K562 (cell line): ENCODE results near the gene CFAP251. TPM values are rescaled to one million over a fixed set of nuclear protein-coding genes. Genes with fewer than 3 reads are reported as not detected.
A peak's percentile ranks its signal among the peaks of the same experiment; 100 is the strongest.

Experiments
- ARNT ChIP-seq, 2 experiments: fragments of 450-650 bp; IDR thresholded peaks; 2 replicates each; pipeline ENCODE4 v1.6.1; 2016; ENCODE audit warnings: mild to moderate bottlenecking in 1 of 2
- ATF6 ChIP-seq: sonication (generic); formaldehyde crosslinking; IDR thresholded peaks from 2 replicates; pipeline ENCODE4 v1.4.0; 2020; ENCODE audit warnings: mild to moderate bottlenecking, missing genetic modification reagents
- C11orf30 ChIP-seq: fragments of 450-650 bp; IDR thresholded peaks from 2 replicates; pipeline ENCODE4 v1.6.1; 2016; ENCODE audit warnings: low read depth, mild to moderate bottlenecking
- FOXJ2 ChIP-seq: fragments of 200-800 bp; sonication (Bioruptor generic); IDR thresholded peaks from 2 replicates; pipeline ENCODE4 v1.6.1; 2016; ENCODE audit warnings: missing genetic modification characterization, missing compliant biosample characterization
- FUS ChIP-seq: fragments of 200-400 bp; formaldehyde crosslinking; optimal IDR thresholded peaks from 2 replicates; pipeline ENCODE3; 2017; ENCODE audit warnings: low read depth, low read length
- HMG20A ChIP-seq: fragments of 450-650 bp; formaldehyde crosslinking; conservative IDR thresholded peaks from 2 replicates; pipeline ENCODE4 v1.4.0; 2020; ENCODE audit warnings: mild to moderate bottlenecking, mixed read lengths
- MLLT1 ChIP-seq, 2 experiments: fragments of 450-650 bp; IDR thresholded peaks; 2 replicates each; pipeline ENCODE4 v1.6.1; 2016
- SMAD2 ChIP-seq: fragments of 150-350 bp; IDR thresholded peaks from 2 replicates; pipeline ENCODE4 v1.6.1; 2014; ENCODE audit warnings: low read depth, mild to moderate bottlenecking, low read length
- SMAD4 ChIP-seq: fragments of 250-450 bp; sonication (Bioruptor Pico); conservative IDR thresholded peaks from 2 replicates; pipeline ENCODE4 v1.8.0; 2021; ENCODE audit warnings: inconsistent platforms, mild to moderate bottlenecking, moderate library complexity
- STAT5A ChIP-seq: IDR thresholded peaks from 2 replicates; pipeline ENCODE4 v1.6.1; 2012; ENCODE audit warnings: low read length, inconsistent platforms, borderline replicate concordance
- TCF7L2 ChIP-seq: fragments of 150-350 bp; IDR thresholded peaks from 2 replicates; pipeline ENCODE4 v1.6.1; 2016; ENCODE audit warnings: low read depth, mild to moderate bottlenecking, low read length, moderate library complexity
- YBX1 ChIP-seq: fragments of 450-650 bp; IDR thresholded peaks from 2 replicates; pipeline ENCODE4 v1.7.1; 2016; ENCODE audit warnings: mild to moderate bottlenecking
- ZBED1 ChIP-seq: IDR thresholded peaks from 2 replicates; pipeline ENCODE4 v1.6.1; 2014
- ZNF280A ChIP-seq: fragments of 450-650 bp; IDR thresholded peaks from 2 replicates; pipeline ENCODE4 v1.6.1; 2018; ENCODE audit warnings: mild to moderate bottlenecking, low read depth; ENCODE audit not compliant: partially characterized antibody
- ZNF408 ChIP-seq: fragments of 250-450 bp; sonication (Bioruptor Pico); IDR thresholded peaks from 2 replicates; pipeline ENCODE4 v1.4.0; 2020; ENCODE audit warnings: low read depth, mild to moderate bottlenecking, moderate library complexity
- ZNF507 ChIP-seq: conservative IDR thresholded peaks from 2 replicates; pipeline ENCODE4 v1.6.1; 2017; ENCODE audit warnings: missing genetic modification characterization, missing compliant biosample characterization
- ZNF707 ChIP-seq: fragments of 250-450 bp; sonication (Bioruptor Pico); conservative IDR thresholded peaks from 2 replicates; pipeline ENCODE4 v1.8.0; 2022; ENCODE audit warnings: inconsistent platforms, mild to moderate bottlenecking, moderate library complexity
- ZNF717 ChIP-seq: fragments of 250-450 bp; sonication (Bioruptor Pico); IDR thresholded peaks from 2 replicates; pipeline ENCODE4 v1.5.0; 2021
- polyA plus RNA-seq, 8 experiments: library from polyadenylated mRNA; depleted of rRNA in 4 of 8; stranded (reverse) in 5 of 8; unstranded in 3 of 8; fragments of >200 nt; fragmentation: Nextera tagmentation in 2 of 8; fragmentation: Illumina TruSeq in 1 of 8; extraction: Ambion mirVana in 2 of 8; extraction: Trizol in 1 of 8; gene quantifications; 2 replicates each; pipeline versions ENCODE4 v1.2.1 to v1.2.3, GENCODE V29; 2011 to 2014; ENCODE audit warnings: inconsistent platforms in 1 of 8, missing spikeins in 1 of 8
- total RNA-seq, 7 experiments: library from RNA; depleted of rRNA in 6 of 7; stranded (reverse); fragments of >200 nt in 6 of 7; fragmentation: Illumina TruSeq in 2 of 7; extraction: Trizol in 2 of 7; gene quantifications; 2 replicates each; pipeline versions ENCODE4 v1.2.1 to v1.2.3, GENCODE V29; 2011 to 2021; ENCODE audit warnings: low replicate concordance in 1 of 7
- TF ChIP-seq, protein P1 (sequence below), 2 experiments: IDR thresholded peaks; 2 replicates each; pipeline ENCODE4 v1.6.1; 2012; ENCODE audit warnings: improper control_type of control experiment in 2 of 2, low read depth in 2 of 2, low read length in 2 of 2, borderline replicate concordance in 1 of 2
- TF ChIP-seq, protein P2 (sequence below): fragments of 250-450 bp; sonication (Bioruptor Pico); IDR thresholded peaks from 2 replicates; pipeline ENCODE4 v1.4.0; 2020; ENCODE audit warnings: mild to moderate bottlenecking, moderate library complexity

Gene CFAP251
- total and polyA plus RNA-seq, 9 of the 15 experiments (the other 6 are each of a cell fraction or from before 2014, with no cell fraction given), result 16.6 to 31.0 (median 19.1) TPM

DNA sequence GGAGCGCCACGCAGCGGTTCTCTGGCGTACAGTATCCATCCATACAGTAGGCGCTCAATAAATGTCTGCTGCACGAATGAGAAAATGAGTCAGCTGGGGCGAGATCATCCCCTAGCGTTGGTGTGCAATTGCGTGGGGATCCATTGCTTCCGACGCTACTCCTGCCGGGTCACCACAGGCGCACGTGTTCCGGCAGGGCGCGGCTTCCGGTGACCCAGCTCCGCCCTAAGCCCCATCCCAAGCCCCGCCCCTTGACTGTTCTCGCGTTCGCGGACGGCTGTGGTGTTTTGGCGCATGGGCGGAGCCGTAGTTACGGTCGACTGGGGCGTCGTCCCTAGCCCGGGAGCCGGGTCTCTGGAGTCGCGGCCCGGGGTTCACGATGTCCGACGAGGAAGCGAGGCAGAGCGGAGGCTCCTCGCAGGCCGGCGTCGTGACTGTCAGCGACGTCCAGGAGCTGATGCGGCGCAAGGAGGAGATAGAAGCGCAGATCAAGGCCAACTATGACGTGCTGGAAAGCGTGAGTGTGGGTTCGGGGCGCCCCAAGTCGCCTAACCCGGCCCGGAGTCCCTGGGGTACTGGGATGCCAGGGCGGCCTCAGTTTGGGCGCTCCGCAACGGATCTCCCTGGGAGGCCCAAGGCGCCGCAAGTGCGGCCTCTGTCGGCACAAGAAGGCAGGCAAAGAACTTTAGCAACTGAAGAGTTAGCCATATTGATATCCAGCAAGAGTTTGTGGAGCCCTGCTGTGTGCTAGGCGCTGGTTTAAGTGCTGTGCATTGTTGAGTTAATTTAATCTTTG, 29.7 kb upstream of the CFAP251 start, which contains the start of gene PSMD9 (continued):
- no peak for TF ChIP-seq TCF7L2
- TF ChIP-seq, protein P1, sequence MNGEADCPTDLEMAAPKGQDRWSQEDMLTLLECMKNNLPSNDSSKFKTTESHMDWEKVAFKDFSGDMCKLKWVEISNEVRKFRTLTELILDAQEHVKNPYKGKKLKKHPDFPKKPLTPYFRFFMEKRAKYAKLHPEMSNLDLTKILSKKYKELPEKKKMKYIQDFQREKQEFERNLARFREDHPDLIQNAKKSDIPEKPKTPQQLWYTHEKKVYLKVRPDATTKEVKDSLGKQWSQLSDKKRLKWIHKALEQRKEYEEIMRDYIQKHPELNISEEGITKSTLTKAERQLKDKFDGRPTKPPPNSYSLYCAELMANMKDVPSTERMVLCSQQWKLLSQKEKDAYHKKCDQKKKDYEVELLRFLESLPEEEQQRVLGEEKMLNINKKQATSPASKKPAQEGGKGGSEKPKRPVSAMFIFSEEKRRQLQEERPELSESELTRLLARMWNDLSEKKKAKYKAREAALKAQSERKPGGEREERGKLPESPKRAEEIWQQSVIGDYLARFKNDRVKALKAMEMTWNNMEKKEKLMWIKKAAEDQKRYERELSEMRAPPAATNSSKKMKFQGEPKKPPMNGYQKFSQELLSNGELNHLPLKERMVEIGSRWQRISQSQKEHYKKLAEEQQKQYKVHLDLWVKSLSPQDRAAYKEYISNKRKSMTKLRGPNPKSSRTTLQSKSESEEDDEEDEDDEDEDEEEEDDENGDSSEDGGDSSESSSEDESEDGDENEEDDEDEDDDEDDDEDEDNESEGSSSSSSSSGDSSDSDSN (IDR thresholded peaks at IDR 0.05; ENCODE audit: borderline replicate concordance in 1 of 2, low read depth in 2 of 2, low read length in 2 of 2), result peak; percentile 72 to 75; a peak in 3 of 4 replicates
- TF ChIP-seq ATF6, result no peak
- no peak for TF ChIP-seq ZNF280A
- TF ChIP-seq ZNF507 (tag), result no peak
- no peak for TF ChIP-seq ZNF408 (CRISPR knock-in tag)
- TF ChIP-seq ARNT (IDR thresholded peaks at IDR 0.05), result peak in 1 of 2 experiments; percentile 93; a peak in 2 of 4 replicates
- TF ChIP-seq ZNF707, result no peak
- TF ChIP-seq MLLT1 (IDR thresholded peaks at IDR 0.05), result peak; percentile 38 to 54; a peak in 2 of 4 replicates
- no peak; the same call in 1 of the 2 replicates for TF ChIP-seq STAT5A
- TF ChIP-seq, protein P2, sequence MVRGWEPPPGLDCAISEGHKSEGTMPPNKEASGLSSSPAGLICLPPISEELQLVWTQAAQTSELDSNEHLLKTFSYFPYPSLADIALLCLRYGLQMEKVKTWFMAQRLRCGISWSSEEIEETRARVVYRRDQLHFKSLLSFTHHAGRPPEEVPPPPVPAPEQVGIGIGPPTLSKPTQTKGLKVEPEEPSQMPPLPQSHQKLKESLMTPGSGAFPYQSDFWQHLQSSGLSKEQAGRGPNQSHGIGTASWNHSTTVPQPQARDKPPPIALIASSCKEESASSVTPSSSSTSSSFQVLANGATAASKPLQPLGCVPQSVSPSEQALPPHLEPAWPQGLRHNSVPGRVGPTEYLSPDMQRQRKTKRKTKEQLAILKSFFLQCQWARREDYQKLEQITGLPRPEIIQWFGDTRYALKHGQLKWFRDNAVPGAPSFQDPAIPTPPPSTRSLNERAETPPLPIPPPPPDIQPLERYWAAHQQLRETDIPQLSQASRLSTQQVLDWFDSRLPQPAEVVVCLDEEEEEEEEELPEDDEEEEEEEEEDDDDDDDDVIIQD (CRISPR knock-in tag), result no peak
- no peak for TF ChIP-seq YBX1
- TF ChIP-seq C11orf30, result peak; percentile 85
- TF ChIP-seq ZBED1, result 0 out of 2 replicates have a peak, but pooled peaks have one; percentile 38
- peak; percentile 80 for TF ChIP-seq SMAD4
- TF ChIP-seq SMAD2, result no peak
- no peak for TF ChIP-seq ZNF717
- TF ChIP-seq FOXJ2 (tag), result no peak
- TF ChIP-seq FUS, result no peak
- TF ChIP-seq HMG20A, result no peak
